ENCODE data around the gene ADAMTS5. TPM values are rescaled to one million over a fixed set of nuclear protein-coding genes. Genes with fewer than 3 reads are reported as not detected.

Gene ADAMTS5
- total and polyA plus RNA-seq, 2 donors (not counting 3 experiments of a cell fraction or from before 2014, with no cell fraction given): not detected

DNA sequence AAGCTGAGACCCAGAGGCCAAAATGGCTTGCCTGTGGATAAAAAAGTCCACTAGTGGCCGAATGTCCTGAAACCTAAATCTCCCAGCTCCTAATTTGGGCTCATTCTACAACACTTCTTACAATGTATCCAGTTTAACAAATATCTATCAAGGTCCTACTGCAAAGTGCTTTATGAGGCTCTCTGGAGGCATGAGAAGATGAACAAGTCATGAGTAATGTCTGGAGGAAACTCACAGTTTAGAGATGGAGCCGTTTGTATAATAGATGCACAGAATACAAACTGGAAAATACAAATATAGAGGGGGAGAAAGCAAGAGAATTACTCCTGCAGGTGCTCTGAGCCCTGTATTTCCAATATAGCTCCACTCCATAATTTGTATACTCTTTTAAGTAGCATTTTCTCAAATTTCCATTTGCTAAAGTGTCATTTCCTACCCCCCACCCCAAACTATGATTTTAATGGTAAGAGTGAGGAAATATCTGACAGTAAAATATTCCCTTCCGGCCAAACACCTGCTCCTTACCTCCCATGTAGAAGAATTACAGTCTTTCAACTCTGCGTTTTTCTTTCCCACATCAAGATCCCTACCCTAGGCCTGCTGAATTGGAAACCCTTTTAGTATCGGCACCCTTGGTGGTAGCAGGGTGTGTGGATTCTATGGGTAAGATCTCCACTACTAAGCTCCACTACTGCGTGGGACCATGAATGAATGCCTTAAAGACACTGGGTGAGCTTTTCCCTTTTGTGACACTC is 3.3 kb upstream of the ADAMTS5 start:
- H4K20me1 ChIP-seq (replicated peaks; ENCODE audit: control insufficient read depth, extremely low read depth, insufficient read depth, low read length): no peaks in the 10 kb centered on the region
- no peaks in the 10 kb centered on the region for H3K9me3 ChIP-seq (replicated peaks; ENCODE audit: control insufficient read depth, insufficient read depth, low read length)
- H3K4me1 ChIP-seq (ENCODE audit: control insufficient read depth, extremely low read depth, insufficient read depth, low read length): peaks cover 14% of the 10 kb centered on the region
- no peaks in the 10 kb centered on the region for H3K9me1 ChIP-seq (replicated peaks; ENCODE audit: control insufficient read depth, extremely low read depth, insufficient read depth, low read length)
- DNase-seq (ENCODE audit: low read depth, low spot score) (no peak), FAIRE-seq (no peak)
- CTCF ChIA-PET: no interaction called here
- H3K9ac ChIP-seq (replicated peaks; ENCODE audit: extremely low read depth, insufficient read depth, low read length): no peak overlapping the region
- intact Hi-C loops (cut with micrococcal nuclease): loop anchor here (5.0 kb wide), 1 partner anchor 592 kb away; no protein-coding TSS in a partner anchor
- H3K79me2 ChIP-seq (ENCODE audit: control insufficient read depth, insufficient read depth, low read length): no peaks in the 10 kb centered on the region
- dilution Hi-C loops (cut with MboI; ENCODE audit: extremely low pct_ligation_motif_present, low sequenced_read_pairs): no loop called here
- no peaks in the 10 kb centered on the region for H3K36me3 ChIP-seq (ENCODE audit: control insufficient read depth in 2 of 2, extremely low read depth in 1 of 2, insufficient read depth in 2 of 2, low read length in 2 of 2)
- TF ChIP-seq POLR2A (IDR thresholded peaks at IDR 0.05; ENCODE audit: low read depth, low read length) (no peak), POLR2AphosphoS5 (IDR thresholded peaks at IDR 0.05; ENCODE audit: insufficient read depth, low read depth, low read length) (no peak), GATA2 (IDR thresholded peaks at IDR 0.05; ENCODE audit: insufficient read depth, insufficient read length, low read depth, low read length) (no peak), FOS (IDR thresholded peaks at IDR 0.05; ENCODE audit: borderline replicate concordance, insufficient read depth, low read length) (no peak), JUN (IDR thresholded peaks at IDR 0.05; ENCODE audit: borderline replicate concordance, insufficient read depth, insufficient read length, low read depth) (no peak), MYC (IDR thresholded peaks at IDR 0.05; ENCODE audit: low read depth, low read length) (no peak), EZH2 (IDR thresholded peaks at IDR 0.05; ENCODE audit: borderline replicate concordance, low read depth, low read length, severe bottlenecking) (no peak)
- TF ChIP-seq, protein P1, sequence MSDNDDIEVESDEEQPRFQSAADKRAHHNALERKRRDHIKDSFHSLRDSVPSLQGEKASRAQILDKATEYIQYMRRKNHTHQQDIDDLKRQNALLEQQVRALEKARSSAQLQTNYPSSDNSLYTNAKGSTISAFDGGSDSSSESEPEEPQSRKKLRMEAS (IDR thresholded peaks at IDR 0.05; ENCODE audit: insufficient read depth, insufficient read length): no peak
- TF ChIP-seq, protein P2, sequence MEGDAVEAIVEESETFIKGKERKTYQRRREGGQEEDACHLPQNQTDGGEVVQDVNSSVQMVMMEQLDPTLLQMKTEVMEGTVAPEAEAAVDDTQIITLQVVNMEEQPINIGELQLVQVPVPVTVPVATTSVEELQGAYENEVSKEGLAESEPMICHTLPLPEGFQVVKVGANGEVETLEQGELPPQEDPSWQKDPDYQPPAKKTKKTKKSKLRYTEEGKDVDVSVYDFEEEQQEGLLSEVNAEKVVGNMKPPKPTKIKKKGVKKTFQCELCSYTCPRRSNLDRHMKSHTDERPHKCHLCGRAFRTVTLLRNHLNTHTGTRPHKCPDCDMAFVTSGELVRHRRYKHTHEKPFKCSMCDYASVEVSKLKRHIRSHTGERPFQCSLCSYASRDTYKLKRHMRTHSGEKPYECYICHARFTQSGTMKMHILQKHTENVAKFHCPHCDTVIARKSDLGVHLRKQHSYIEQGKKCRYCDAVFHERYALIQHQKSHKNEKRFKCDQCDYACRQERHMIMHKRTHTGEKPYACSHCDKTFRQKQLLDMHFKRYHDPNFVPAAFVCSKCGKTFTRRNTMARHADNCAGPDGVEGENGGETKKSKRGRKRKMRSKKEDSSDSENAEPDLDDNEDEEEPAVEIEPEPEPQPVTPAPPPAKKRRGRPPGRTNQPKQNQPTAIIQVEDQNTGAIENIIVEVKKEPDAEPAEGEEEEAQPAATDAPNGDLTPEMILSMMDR (IDR thresholded peaks at IDR 0.05; ENCODE audit: extremely low read depth in 1 of 2, insufficient read depth in 1 of 2, low read depth in 1 of 2, low read length in 2 of 2): no peak
- no TSS peak for BruUV-seq (replicated peaks)
- no peak overlapping the region for H3K4me2 ChIP-seq (ENCODE audit: insufficient read depth, low read length)
- no peak overlapping the region for H3K4me3 ChIP-seq (replicated peaks in 1 of 3; ENCODE audit: insufficient read depth in 1 of 3, low read depth in 1 of 3, low read length in 3 of 3)
- H3K27ac ChIP-seq (ENCODE audit: insufficient read depth, low read depth, low read length): no peak overlapping the region
- POLR2A ChIA-PET: no interaction called here
- H3K27me3 ChIP-seq (ENCODE audit: control insufficient read depth in 2 of 2, insufficient read depth in 2 of 2, low read length in 2 of 2): peaks cover 20 to 38% of the 10 kb centered on the region in 2 experiments
- no peak overlapping the region for H2AFZ ChIP-seq (ENCODE audit: low read depth, low read length)
